H1 (cell line): ENCODE data around the gene TAS1R1. TPM values are rescaled to one million over a fixed set of nuclear protein-coding genes. Genes with fewer than 3 reads are reported as not detected.
A peak's percentile ranks its signal among the peaks of the same experiment; 100 is the strongest.

ENCODE experiments used
- CTCF ChIA-PET: fragments of 300-600 bp; sonication (Branson Sonifier 250); formaldehyde crosslinking; loops from one replicate; lab custom pipeline; 2021; ENCODE audit not compliant: partially characterized antibody; lab: Charles Lee
- POLR2A ChIA-PET: fragments of 300-600 bp; sonication (Branson Sonifier 250); formaldehyde crosslinking; loops from one replicate; lab custom pipeline; 2021; ENCODE audit warnings: inconsistent platforms; ENCODE audit not compliant: partially characterized antibody; lab: Charles Lee
- DNase-seq, 2 experiments: peaks; one replicate each; pipeline versions ENCODE4 v3.0.0 to v3.0.0-alpha.2; 2010 to 2022; ENCODE audit warnings: low spot score in 2 of 2, low read depth in 1 of 2, mixed read lengths in 1 of 2
- FAIRE-seq: peaks from 2 replicates; lab custom pipeline; 2011; peaks lifted over from hg19 to GRCh38; lab: Jason Lieb, UNC
- H2AFZ ChIP-seq: 2 replicates; pipeline ENCODE4 v1.8.1; 2012; ENCODE audit warnings: low read length, inconsistent platforms
- H2AK5ac ChIP-seq: 2 replicates; pipeline ENCODE4 v1.6.1; 2013; ENCODE audit warnings: low read depth, low read length
- H2BK120ac ChIP-seq: replicated peaks from 2 replicates; pipeline ENCODE3; 2013; ENCODE audit warnings: low read depth, low read length, inconsistent platforms
- H2BK12ac ChIP-seq: 2 replicates; pipeline ENCODE4 v1.6.1; 2013; ENCODE audit warnings: low read depth, low read length
- H2BK15ac ChIP-seq: 2 replicates; pipeline ENCODE4 v1.6.1; 2013; ENCODE audit warnings: low read length
- H2BK20ac ChIP-seq: 2 replicates; pipeline ENCODE4 v1.6.1; 2013; ENCODE audit warnings: low read length
- H2BK5ac ChIP-seq: 2 replicates; pipeline ENCODE4 v1.6.1; 2013; ENCODE audit warnings: low read depth, low read length
- H3K14ac ChIP-seq: 2 replicates; pipeline ENCODE4 v1.6.1; 2013; ENCODE audit warnings: inconsistent platforms; ENCODE audit not compliant: insufficient read length
- H3K18ac ChIP-seq: 2 replicates; pipeline ENCODE4 v1.6.1; 2013; ENCODE audit warnings: low read length; ENCODE audit errors: extremely low read depth
- H3K23ac ChIP-seq: 2 replicates; pipeline ENCODE4 v1.6.1; 2013; ENCODE audit warnings: inconsistent platforms; ENCODE audit not compliant: insufficient read length
- H3K23me2 ChIP-seq: 2 replicates; pipeline ENCODE4 v1.6.1; 2013; ENCODE audit warnings: low read depth, low read length
- H3K27ac ChIP-seq: 2 replicates; pipeline ENCODE4 v1.6.1; 2011; ENCODE audit warnings: low read depth, low read length, inconsistent platforms
- H3K27me3 ChIP-seq, 4 experiments: replicated peaks in 1 of 4; 1 replicate in 1 of 4; 2 replicates in 3 of 4; pipeline versions ENCODE4 v1.6.1 to v1.8.1; 2011 to 2013; ENCODE audit warnings: low read length in 3 of 4, mild to moderate bottlenecking in 3 of 4, inconsistent platforms in 2 of 4, mixed read lengths in 2 of 4, moderate library complexity in 1 of 4; ENCODE audit not compliant: control insufficient read depth in 3 of 4, insufficient read depth in 3 of 4; ENCODE audit errors: extremely low read depth in 1 of 4
- H3K36me3 ChIP-seq, 4 experiments: 2 replicates each; pipeline versions ENCODE4 v1.6.1 to v1.8.1; 2011 to 2013; ENCODE audit warnings: mild to moderate bottlenecking in 4 of 4, low read length in 3 of 4, moderate library complexity in 2 of 4, control low read depth in 1 of 4, inconsistent platforms in 1 of 4; ENCODE audit not compliant: insufficient read depth in 4 of 4, control insufficient read depth in 2 of 4
- H3K4ac ChIP-seq: replicated peaks from 2 replicates; pipeline ENCODE3; 2013; ENCODE audit warnings: low read length, low read depth, mixed read lengths, inconsistent platforms; ENCODE audit not compliant: insufficient read length
- H3K4me1 ChIP-seq, 4 experiments: replicated peaks in 1 of 4; 1 replicate in 1 of 4; 2 replicates in 3 of 4; pipeline versions ENCODE4 v1.6.1 to v1.8.1; 2011 to 2013; ENCODE audit warnings: low read length in 3 of 4, inconsistent platforms in 2 of 4, mixed read lengths in 1 of 4; ENCODE audit not compliant: insufficient read depth in 4 of 4, control insufficient read depth in 3 of 4
- H3K4me2 ChIP-seq, 2 experiments: 2 replicates each; pipeline versions ENCODE4 v1.6.1 to v1.8.1; 2011 to 2013; ENCODE audit warnings: low read depth in 2 of 2, low read length in 2 of 2, control low read depth in 1 of 2, inconsistent platforms in 1 of 2, mild to moderate bottlenecking in 1 of 2; ENCODE audit not compliant: insufficient read depth in 1 of 2
- H3K4me3 ChIP-seq, 4 experiments: fragments of 200-600, 300-600 bp in 1 of 4; sonication (generic), shearing (Covaris generic), sonication (Bioruptor Twin) in 1 of 4; 2 replicates each; pipeline versions ENCODE4 v1.5.1 to v1.8.1; 2011 to 2016; ENCODE audit warnings: low read length in 4 of 4, low read depth in 3 of 4, control low read depth in 2 of 4, inconsistent platforms in 2 of 4, mild to moderate bottlenecking in 2 of 4, mixed read lengths in 1 of 4, moderate library complexity in 1 of 4; ENCODE audit not compliant: insufficient read depth in 2 of 4; ENCODE audit errors: extremely low read depth in 1 of 4
- H3K56ac ChIP-seq: replicated peaks from 2 replicates; pipeline ENCODE3; 2013; ENCODE audit warnings: low read depth, mild to moderate bottlenecking, mixed read lengths, low read length, inconsistent platforms; ENCODE audit not compliant: insufficient read length
- H3K79me1 ChIP-seq: 2 replicates; pipeline ENCODE4 v1.6.1; 2013; ENCODE audit warnings: low read depth, low read length, control low read depth
- H3K79me2 ChIP-seq, 2 experiments: 2 replicates each; pipeline versions ENCODE4 v1.6.1 to v1.8.1; 2012 to 2013; ENCODE audit warnings: low read length in 2 of 2, mild to moderate bottlenecking in 2 of 2, inconsistent platforms in 1 of 2; ENCODE audit not compliant: insufficient read depth in 2 of 2, control insufficient read depth in 1 of 2
- H3K9ac ChIP-seq, 4 experiments: replicated peaks in 1 of 4; 1 replicate in 1 of 4; 2 replicates in 3 of 4; pipeline versions ENCODE4 v1.6.1 to v1.8.1; 2011 to 2013; ENCODE audit warnings: low read depth in 3 of 4, low read length in 3 of 4, control low read depth in 2 of 4, mild to moderate bottlenecking in 2 of 4, moderate library complexity in 2 of 4, inconsistent platforms in 1 of 4; ENCODE audit errors: extremely low read depth in 1 of 4
- H3K9me3 ChIP-seq, 2 experiments: 2 replicates each; pipeline versions ENCODE4 v1.6.1 to v1.8.1; 2012 to 2013; ENCODE audit warnings: mild to moderate bottlenecking in 2 of 2, moderate library complexity in 2 of 2, control low read depth in 1 of 2, inconsistent platforms in 1 of 2, low read depth in 1 of 2, low read length in 1 of 2, mixed read lengths in 1 of 2; ENCODE audit not compliant: insufficient read depth in 2 of 2
- H4K20me1 ChIP-seq, 2 experiments: replicated peaks in 1 of 2; 2 replicates each; pipeline versions ENCODE3 to v1.8.1; 2011 to 2013; ENCODE audit warnings: inconsistent platforms in 2 of 2, low read length in 2 of 2, mild to moderate bottlenecking in 1 of 2; ENCODE audit not compliant: insufficient read depth in 2 of 2, control insufficient read depth in 1 of 2
- H4K5ac ChIP-seq: 2 replicates; pipeline ENCODE4 v1.6.1; 2013; ENCODE audit warnings: low read length, low read depth, mixed read lengths, inconsistent platforms; ENCODE audit not compliant: insufficient read length
- H4K8ac ChIP-seq: 2 replicates; pipeline ENCODE4 v1.8.0; 2013; ENCODE audit warnings: mild to moderate bottlenecking, moderate library complexity, low read length, inconsistent platforms; ENCODE audit not compliant: insufficient read depth; ENCODE audit errors: extremely low read depth
- H4K91ac ChIP-seq: replicated peaks from 2 replicates; pipeline ENCODE3; 2013; ENCODE audit warnings: low read length, mixed read lengths, inconsistent platforms; ENCODE audit not compliant: insufficient read length
- BCL11A ChIP-seq, 2 experiments: IDR thresholded peaks; one replicate each; pipeline ENCODE4 v1.6.1; 2011; ENCODE audit warnings: low read depth in 2 of 2, low read length in 2 of 2, mild to moderate bottlenecking in 2 of 2
- CTBP2 ChIP-seq: IDR thresholded peaks from 2 replicates; pipeline ENCODE4 v1.7.0; 2011; ENCODE audit warnings: borderline replicate concordance, mild to moderate bottlenecking, moderate library complexity, mixed read lengths, low read length; ENCODE audit not compliant: insufficient read depth, insufficient read length
- EP300 ChIP-seq, 2 experiments: IDR thresholded peaks; 1 replicate in 1 of 2; 2 replicates in 1 of 2; pipeline ENCODE4 v1.6.1; 2011 to 2012; ENCODE audit warnings: low read depth in 2 of 2, low read length in 2 of 2, mild to moderate bottlenecking in 2 of 2, borderline replicate concordance in 1 of 2, inconsistent platforms in 1 of 2, moderate library complexity in 1 of 2
- JUN ChIP-seq: IDR thresholded peaks from 2 replicates; pipeline ENCODE4 v1.6.1; 2011; ENCODE audit warnings: low read depth, mild to moderate bottlenecking, improper control_type of control experiment, low read length
- RFX5 ChIP-seq: IDR thresholded peaks from 2 replicates; pipeline ENCODE4 v1.6.1; 2011; ENCODE audit warnings: low read depth, low read length, improper control_type of control experiment, borderline replicate concordance
- SAP30 ChIP-seq: fragments of 300-600 bp; sonication (generic); IDR thresholded peaks from 2 replicates; pipeline ENCODE4 v1.7.1; 2012; ENCODE audit warnings: low read length, moderate library complexity, mild to moderate bottlenecking, inconsistent platforms; ENCODE audit not compliant: insufficient read depth, insufficient replicate concordance
- SP1 ChIP-seq: IDR thresholded peaks from 2 replicates; pipeline ENCODE4 v1.6.1; 2011; ENCODE audit warnings: low read depth, low read length
- TBP ChIP-seq: IDR thresholded peaks from 2 replicates; pipeline ENCODE4 v1.6.1; 2011; ENCODE audit warnings: low read depth, low read length, improper control_type of control experiment
- WGBS, 2 experiments: shearing (Covaris generic) in 1 of 2; methylation state at CpG; one replicate each; pipeline versions ENCODE4 v1.1.6 to v1.1.7; 2013 to 2015; ENCODE audit warnings: low lambda C conversion rate in 2 of 2, mixed read lengths in 2 of 2, inconsistent platforms in 1 of 2, low coverage in 1 of 2, missing lambda C conversion rate in 1 of 2; ENCODE audit not compliant: insufficient replicate concordance in 2 of 2, insufficient coverage in 1 of 2, insufficient read length in 1 of 2; ENCODE audit errors: extremely low coverage in 1 of 2, missing lambda C conversion rate in 1 of 2; 5-methylcytosine and 5-hydroxymethylcytosine counted together
- polyA plus RNA-seq, 7 experiments: library from polyadenylated mRNA; depleted of rRNA in 3 of 7; stranded (reverse) in 5 of 7; unstranded in 2 of 7; fragments of >200 nt in 5 of 7; fragments of 200-250 nt in 2 of 7; gene quantifications; 1 replicate in 5 of 7; 2 replicates in 1 of 7; 4 replicates in 1 of 7; pipeline versions ENCODE4 v1.2.1 to v1.2.3, GENCODE V29; 2011 to 2013; ENCODE audit warnings: missing spikeins in 2 of 7, mixed read lengths in 2 of 7
- total RNA-seq: library from RNA; stranded (reverse); fragmentation: NEBNext Ultra II Directional; extraction: Animal tissue kit (Norgen Biotek cat#: 25700); gene quantifications from 2 replicates; pipeline ENCODE4 v1.2.1, GENCODE V29; 2021
- TF ChIP-seq, protein P1 (sequence below): IDR thresholded peaks from 2 replicates; pipeline ENCODE4 v1.6.1; 2011; ENCODE audit warnings: low read length, improper control_type of control experiment
- TF ChIP-seq, protein P2 (sequence below): IDR thresholded peaks from 2 replicates; pipeline ENCODE4 v1.6.1; 2012; ENCODE audit warnings: inconsistent platforms

Gene TAS1R1
- total and polyA plus RNA-seq, 2 of the 8 experiments (the other 6 are each of a cell fraction or from before 2014, with no cell fraction given), result 0.26 TPM; not detected in 1

DNA sequence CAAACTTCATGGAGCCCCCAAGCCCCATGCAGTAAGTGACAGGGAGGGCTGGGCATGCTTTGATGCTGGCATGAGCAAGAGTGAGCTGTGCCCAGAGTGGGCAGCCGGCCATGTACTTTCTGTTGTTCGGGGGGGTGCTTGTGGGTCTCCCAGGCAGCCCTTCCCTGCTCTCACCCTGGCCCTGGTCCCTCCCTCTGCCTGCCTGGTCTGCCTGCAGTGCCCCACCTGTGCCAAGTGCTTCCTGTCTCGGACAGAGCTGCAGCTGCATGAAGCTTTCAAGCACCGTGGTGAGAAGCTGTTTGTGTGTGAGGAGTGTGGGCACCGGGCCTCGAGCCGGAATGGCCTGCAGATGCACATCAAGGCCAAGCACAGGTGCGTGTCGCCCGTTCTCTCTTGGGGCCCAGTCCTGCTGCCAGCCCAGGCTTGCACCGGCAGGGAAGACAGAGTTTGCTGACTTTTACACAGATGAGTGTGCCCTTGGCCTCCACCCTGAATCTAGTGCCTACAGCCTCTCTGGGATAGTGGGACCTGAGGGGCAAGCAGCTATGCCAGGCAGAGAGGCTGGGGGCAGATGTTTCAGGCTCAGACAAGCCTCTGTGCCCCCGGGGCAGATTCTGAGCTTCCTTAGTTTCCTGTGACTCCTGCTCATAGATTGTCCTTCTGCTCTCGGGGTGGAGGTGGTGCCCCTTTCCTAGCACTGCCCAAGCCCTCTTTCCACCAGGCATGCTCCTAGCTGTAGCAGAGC is 32.3 kb downstream of the TAS1R1 start:
- 0 out of 2 replicates have a peak overlapping the region, but pooled peaks have one; percentile 49 for H2BK5ac ChIP-seq
- no peak overlapping the region for H2AK5ac ChIP-seq
- FAIRE-seq, result no peak
- H3K9me3 ChIP-seq, result no peaks in the 10 kb centered on the region
- H2AFZ ChIP-seq, result no peak overlapping the region
- H3K9ac ChIP-seq, result no peak overlapping the region
- H3K36me3 ChIP-seq, result peaks cover 0 to 32% (median 5%) of the 10 kb centered on the region in 4 experiments; a peak in 6 of 8 replicates
- no peak overlapping the region for H3K4me2 ChIP-seq
- H3K23me2 ChIP-seq, result no peaks in the 10 kb centered on the region
- no peak overlapping the region for H3K4ac ChIP-seq
- WGBS, 2 experiments, result 94% methylated on average over 12 of the region's 13 CpGs; no CpG with 5 or more reads in 1 of the 2 experiments
- H2BK20ac ChIP-seq, result no peak overlapping the region
- H3K79me2 ChIP-seq, result no peaks in the 10 kb centered on the region
- no peak overlapping the region for H4K5ac ChIP-seq
- no peak overlapping the region for H2BK120ac ChIP-seq
- ChIA-PET POLR2A (interaction anchor here (2.3 to 17.4 kb wide), 2 partner anchors 9 to 13 kb away, joined by 8 to 196 read pairs; partner anchors contain the start of gene KLHL21), CTCF (interaction anchor here (0.7 to 2.1 kb wide), 5 partner anchors 10 to 97 kb away, joined by 3 to 7 read pairs (median 3); partner anchors contain the start of gene KLHL21)
- no peak overlapping the region for H2BK15ac ChIP-seq
- H3K18ac ChIP-seq, result no peak overlapping the region
- no peak overlapping the region for H3K4me3 ChIP-seq
- no peak overlapping the region for H3K27ac ChIP-seq
- H3K79me1 ChIP-seq, result peaks cover 4% of the 10 kb centered on the region
- no peak overlapping the region for H3K56ac ChIP-seq
- H4K8ac ChIP-seq, result no peak overlapping the region
- H2BK12ac ChIP-seq, result no peak overlapping the region
- no peaks in the 10 kb centered on the region for H3K4me1 ChIP-seq
- DNase-seq, result no peak
- no peak overlapping the region for H3K23ac ChIP-seq
- H3K27me3 ChIP-seq, result no peaks in the 10 kb centered on the region
- peaks cover 2 to 28% of the 10 kb centered on the region in 2 experiments for H4K20me1 ChIP-seq
- H3K14ac ChIP-seq, result no peak overlapping the region
- no peak overlapping the region for H4K91ac ChIP-seq
- TF ChIP-seq BCL11A (IDR thresholded peaks at IDR 0.05; ENCODE audit: low read depth in 2 of 2, low read length in 2 of 2) (no peak), JUN (no peak), EP300 (IDR thresholded peaks at IDR 0.05; ENCODE audit: borderline replicate concordance in 1 of 2, low read depth in 2 of 2, low read length in 2 of 2) (no peak), SP1 (no peak), CTBP2 (no peak), RFX5 (no peak), SAP30 (no peak), TBP (no peak)
- TF ChIP-seq, protein P1, sequence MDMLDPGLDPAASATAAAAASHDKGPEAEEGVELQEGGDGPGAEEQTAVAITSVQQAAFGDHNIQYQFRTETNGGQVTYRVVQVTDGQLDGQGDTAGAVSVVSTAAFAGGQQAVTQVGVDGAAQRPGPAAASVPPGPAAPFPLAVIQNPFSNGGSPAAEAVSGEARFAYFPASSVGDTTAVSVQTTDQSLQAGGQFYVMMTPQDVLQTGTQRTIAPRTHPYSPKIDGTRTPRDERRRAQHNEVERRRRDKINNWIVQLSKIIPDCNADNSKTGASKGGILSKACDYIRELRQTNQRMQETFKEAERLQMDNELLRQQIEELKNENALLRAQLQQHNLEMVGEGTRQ, result no peak
- TF ChIP-seq, protein P2, sequence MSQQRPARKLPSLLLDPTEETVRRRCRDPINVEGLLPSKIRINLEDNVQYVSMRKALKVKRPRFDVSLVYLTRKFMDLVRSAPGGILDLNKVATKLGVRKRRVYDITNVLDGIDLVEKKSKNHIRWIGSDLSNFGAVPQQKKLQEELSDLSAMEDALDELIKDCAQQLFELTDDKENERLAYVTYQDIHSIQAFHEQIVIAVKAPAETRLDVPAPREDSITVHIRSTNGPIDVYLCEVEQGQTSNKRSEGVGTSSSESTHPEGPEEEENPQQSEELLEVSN, result no peak
